CD4-positive, CD25-positive, alpha-beta regulatory T cell (primary cell): ENCODE measurements around the gene GMPR. TPM values are rescaled to one million over a fixed set of nuclear protein-coding genes. Genes with fewer than 3 reads are reported as not detected.

ENCODE experiments used
- ATAC-seq, 2 donors: fragments of 150-1000 bp; cut with Tn5 transposase; one replicate each; pipeline ENCODE4 v1.10.0; 2021; ENCODE audit warnings: low read depth in 2 of 2, moderate number of reproducible peaks in 2 of 2, moderate library complexity in 1 of 2
- DNase-seq, 3 donors: peaks; one replicate each; pipeline versions ENCODE4 v3.0.0 to v3.0.0-alpha.2; 2012 to 2022; ENCODE audit warnings: mixed read lengths in 1 of 3
- H3K27ac ChIP-seq: one replicate; pipeline ENCODE4 v1.7.0; 2013; ENCODE audit warnings: mild to moderate bottlenecking, low read length; ENCODE audit not compliant: insufficient read depth, poor library complexity, severe bottlenecking
- H3K27me3 ChIP-seq: one replicate; pipeline ENCODE4 v1.7.0; 2013; ENCODE audit warnings: low read length; ENCODE audit not compliant: control insufficient read depth, insufficient read depth
- H3K36me3 ChIP-seq: one replicate; pipeline ENCODE4 v1.7.0; 2013; ENCODE audit warnings: mild to moderate bottlenecking, low read length, moderate library complexity; ENCODE audit not compliant: control insufficient read depth, insufficient read depth
- H3K4me1 ChIP-seq: 2 replicates; pipeline ENCODE4 v1.7.0; 2013; ENCODE audit warnings: mild to moderate bottlenecking, low read length; ENCODE audit not compliant: insufficient read depth, control insufficient read depth, poor library complexity, severe bottlenecking
- H3K4me3 ChIP-seq: one replicate; pipeline ENCODE4 v1.7.0; 2013; ENCODE audit warnings: low read depth, mild to moderate bottlenecking, low read length, moderate library complexity
- H3K9me3 ChIP-seq, 2 experiments: 1 replicate in 1 of 2; 2 replicates in 1 of 2; pipeline ENCODE4 v1.7.0; 2013; ENCODE audit warnings: low read length in 2 of 2, mild to moderate bottlenecking in 1 of 2, moderate library complexity in 1 of 2; ENCODE audit not compliant: control insufficient read depth in 2 of 2
- H3K27ac Mint-ChIP-seq, 3 donors: one replicate each; pipeline ENCODE4 v1.8.0; 2020 to 2022; ENCODE audit warnings: mild to moderate bottlenecking in 3 of 3, mixed read lengths in 3 of 3, moderate library complexity in 2 of 3
- H3K27me3 Mint-ChIP-seq: one replicate; pipeline ENCODE4 v1.8.0; 2022; ENCODE audit warnings: mild to moderate bottlenecking, mixed read lengths
- H3K36me3 Mint-ChIP-seq: one replicate; pipeline ENCODE4 v1.8.0; 2020; ENCODE audit warnings: mixed read lengths
- H3K4me1 Mint-ChIP-seq, 4 donors: one replicate each; pipeline ENCODE4 v1.8.0; 2020 to 2022; ENCODE audit warnings: mixed read lengths in 4 of 4, mild to moderate bottlenecking in 1 of 4
- H3K4me3 Mint-ChIP-seq, 4 donors: one replicate each; pipeline ENCODE4 v1.8.0; 2020 to 2022; ENCODE audit warnings: mild to moderate bottlenecking in 4 of 4, mixed read lengths in 4 of 4, moderate library complexity in 3 of 4
- H3K9me3 Mint-ChIP-seq, 7 donors: one replicate each; pipeline ENCODE4 v1.8.0; 2020 to 2022; ENCODE audit warnings: mixed read lengths in 7 of 7, mild to moderate bottlenecking in 3 of 7, moderate library complexity in 2 of 7
- polyA plus RNA-seq, 4 donors: library from polyadenylated mRNA; unstranded; fragments of 300-500 nt; fragmentation: Illumina TruSeq; gene quantifications; one replicate each; pipeline ENCODE4 v1.2.3, GENCODE V29; 2021
- total RNA-seq: library from RNA; stranded (reverse); gene quantifications from one replicate; pipeline ENCODE4 v1.2.3, GENCODE V29; 2022

GMPR gene
- total and polyA plus RNA-seq, 5 donors from 2014 or later: 1.3 to 1.8 TPM; not detected in 3

- no peaks in the 10 kb centered on the region for H3K9me3 ChIP-seq
- no peak overlapping the region for H3K4me3 ChIP-seq
- Mint-ChIP-seq H3K36me3 (peaks cover 8% of the 10 kb centered on the region), H3K27me3 (no peaks in the 10 kb centered on the region), H3K9me3 (no peaks in the 10 kb centered on the region), H3K27ac (peak overlapping the region in 1 of 3 donors; percentile 39), H3K4me3 (no peak overlapping the region), H3K4me1 (peaks cover 1 to 23% (median 5%) of the 10 kb centered on the region in 4 donors)
- peaks cover 6% of the 10 kb centered on the region for H3K36me3 ChIP-seq
- no peaks in the 10 kb centered on the region for H3K27me3 ChIP-seq
- no peak overlapping the region for H3K27ac ChIP-seq
- ATAC-seq (no peak), DNase-seq (no peak)
- H3K4me1 ChIP-seq: no peaks in the 10 kb centered on the region
Observed at GRCh38 chr6:16337295-16337975, 99.0 kb downstream of the GMPR start.

GRCh38 chr6:16338577-16339264 lies 100.3 kb downstream of the GMPR start:
- H3K27me3 ChIP-seq: no peaks in the 10 kb centered on the region
- Mint-ChIP-seq H3K4me3 (no peak overlapping the region), H3K4me1 (peaks cover 5 to 26% (median 7%) of the 10 kb centered on the region in 4 donors), H3K27ac (peak overlapping the region in 1 of 3 donors; percentile 31), H3K27me3 (no peaks in the 10 kb centered on the region), H3K36me3 (peaks cover 12% of the 10 kb centered on the region), H3K9me3 (no peaks in the 10 kb centered on the region)
- ATAC-seq (no peak), DNase-seq (no peak)
- H3K4me3 ChIP-seq: no peak overlapping the region
- H3K9me3 ChIP-seq: no peaks in the 10 kb centered on the region
- H3K27ac ChIP-seq: no peak overlapping the region
- H3K36me3 ChIP-seq: peaks cover 6% of the 10 kb centered on the region
- no peaks in the 10 kb centered on the region for H3K4me1 ChIP-seq

- ATAC-seq (no peak), DNase-seq (no peak)
- Mint-ChIP-seq H3K27me3 (no peaks in the 10 kb centered on the region), H3K4me1 (peaks cover 5 to 26% (median 7%) of the 10 kb centered on the region in 4 donors), H3K27ac (peak overlapping the region in 1 of 3 donors; percentile 31), H3K4me3 (no peak overlapping the region), H3K9me3 (no peaks in the 10 kb centered on the region), H3K36me3 (peaks cover 16% of the 10 kb centered on the region)
- Histone ChIP-seq H3K27ac (no peak overlapping the region), H3K4me3 (no peak overlapping the region), H3K9me3 (no peaks in the 10 kb centered on the region), H3K27me3 (no peaks in the 10 kb centered on the region), H3K4me1 (no peaks in the 10 kb centered on the region), H3K36me3 (peaks cover 6% of the 10 kb centered on the region)
Observed at GRCh38 chr6:16339265-16339587, 100.8 kb downstream of the GMPR start.

GRCh38 chr6:16343593-16343992 lies 105.2 kb downstream of the GMPR start:
- DNase-seq (no peak), ATAC-seq (no peak)
- peaks cover 8% of the 10 kb centered on the region for H3K36me3 ChIP-seq
- Mint-ChIP-seq H3K4me1 (peaks cover 1 to 19% (median 10%) of the 10 kb centered on the region in 4 donors), H3K4me3 (no peak overlapping the region), H3K27me3 (no peaks in the 10 kb centered on the region), H3K36me3 (peaks cover 15% of the 10 kb centered on the region), H3K27ac (no peak overlapping the region), H3K9me3 (no peaks in the 10 kb centered on the region)
- no peaks in the 10 kb centered on the region for H3K27me3 ChIP-seq
- H3K4me1 ChIP-seq: no peaks in the 10 kb centered on the region
- H3K4me3 ChIP-seq: no peak overlapping the region
- no peaks in the 10 kb centered on the region for H3K9me3 ChIP-seq
- no peak overlapping the region for H3K27ac ChIP-seq

- no peak for ATAC-seq
- peak overlapping the region in 1 of 3 donors; percentile 9 for H3K27ac Mint-ChIP-seq
- H3K4me1 ChIP-seq: no peaks in the 10 kb centered on the region
- no peak for DNase-seq
- H3K27ac ChIP-seq: no peak overlapping the region
- H3K27me3 ChIP-seq: no peaks in the 10 kb centered on the region
- no peak overlapping the region for H3K4me3 Mint-ChIP-seq
- H3K9me3 Mint-ChIP-seq: no peaks in the 10 kb centered on the region
- H3K9me3 ChIP-seq: no peaks in the 10 kb centered on the region
- H3K4me3 ChIP-seq: no peak overlapping the region
- H3K27me3 Mint-ChIP-seq: no peaks in the 10 kb centered on the region
- H3K4me1 Mint-ChIP-seq: peaks cover 10 to 15% (median 13%) of the 10 kb centered on the region in 4 donors
- H3K36me3 ChIP-seq: peaks cover 8% of the 10 kb centered on the region
- H3K36me3 Mint-ChIP-seq: peaks cover 12% of the 10 kb centered on the region
Observed at GRCh38 chr6:16344756-16345155, 106.4 kb downstream of the GMPR start.

Other genes starting within 250 kb of the GMPR start
- 236 TPM for gene MYLIP, start 109.5 kb upstream of the GMPR start, total RNA-seq
- gene MYLIP, start 109.5 kb upstream of the GMPR start, polyA plus RNA-seq: 100 to 1,000 TPM in 1 of 4 donors, 10 to 100 TPM in 3; 62.4 to 110 (median 72.3) TPM